Cardiac fibroblast (primary cell): ENCODE results near the gene ATG2B.

Experiments used
- DNase-seq, 2 donors: peaks; one replicate each; pipeline versions ENCODE4 v3.0.0 to v3.0.0-alpha.2; 2010; ENCODE audit warnings: low read depth in 2 of 2
- H3K4me3 ChIP-seq, 2 donors: replicated peaks in 1 of 2; 1 replicate in 1 of 2; 2 replicates in 1 of 2; pipeline ENCODE4 v1.5.1; 2011; ENCODE audit warnings: low read depth in 2 of 2, low read length in 2 of 2, mild to moderate bottlenecking in 2 of 2, moderate library complexity in 1 of 2
- TF ChIP-seq, protein P1 (sequence below): IDR thresholded peaks from one replicate; pipeline ENCODE4 v1.5.1; 2011; ENCODE audit warnings: low read depth, mild to moderate bottlenecking, low read length, inconsistent platforms

ATG2B gene

DNA sequence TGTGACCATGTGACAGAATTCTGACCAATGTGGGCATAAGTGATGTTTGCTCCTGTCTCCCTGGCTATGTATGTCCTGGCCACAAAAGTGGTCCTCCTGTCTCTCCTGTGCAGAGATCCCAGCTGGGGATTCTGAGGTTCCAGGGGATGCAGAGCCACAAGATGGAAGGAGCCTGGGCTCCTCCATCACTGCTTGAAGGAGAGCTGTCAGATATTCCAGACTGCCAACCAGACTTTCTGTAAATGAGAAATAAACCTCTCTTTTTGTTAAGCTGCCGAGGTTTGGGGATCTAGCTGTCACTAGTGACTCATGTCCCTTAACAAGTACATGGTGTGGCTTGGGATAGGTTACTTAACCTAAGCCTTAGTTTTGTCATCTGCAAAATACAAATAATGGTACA lies 85.3 kb downstream of the ATG2B start:
- no peak for DNase-seq
- no peak overlapping the region for H3K4me3 ChIP-seq
- TF ChIP-seq, protein P1, sequence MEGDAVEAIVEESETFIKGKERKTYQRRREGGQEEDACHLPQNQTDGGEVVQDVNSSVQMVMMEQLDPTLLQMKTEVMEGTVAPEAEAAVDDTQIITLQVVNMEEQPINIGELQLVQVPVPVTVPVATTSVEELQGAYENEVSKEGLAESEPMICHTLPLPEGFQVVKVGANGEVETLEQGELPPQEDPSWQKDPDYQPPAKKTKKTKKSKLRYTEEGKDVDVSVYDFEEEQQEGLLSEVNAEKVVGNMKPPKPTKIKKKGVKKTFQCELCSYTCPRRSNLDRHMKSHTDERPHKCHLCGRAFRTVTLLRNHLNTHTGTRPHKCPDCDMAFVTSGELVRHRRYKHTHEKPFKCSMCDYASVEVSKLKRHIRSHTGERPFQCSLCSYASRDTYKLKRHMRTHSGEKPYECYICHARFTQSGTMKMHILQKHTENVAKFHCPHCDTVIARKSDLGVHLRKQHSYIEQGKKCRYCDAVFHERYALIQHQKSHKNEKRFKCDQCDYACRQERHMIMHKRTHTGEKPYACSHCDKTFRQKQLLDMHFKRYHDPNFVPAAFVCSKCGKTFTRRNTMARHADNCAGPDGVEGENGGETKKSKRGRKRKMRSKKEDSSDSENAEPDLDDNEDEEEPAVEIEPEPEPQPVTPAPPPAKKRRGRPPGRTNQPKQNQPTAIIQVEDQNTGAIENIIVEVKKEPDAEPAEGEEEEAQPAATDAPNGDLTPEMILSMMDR, result no peak

DNA sequence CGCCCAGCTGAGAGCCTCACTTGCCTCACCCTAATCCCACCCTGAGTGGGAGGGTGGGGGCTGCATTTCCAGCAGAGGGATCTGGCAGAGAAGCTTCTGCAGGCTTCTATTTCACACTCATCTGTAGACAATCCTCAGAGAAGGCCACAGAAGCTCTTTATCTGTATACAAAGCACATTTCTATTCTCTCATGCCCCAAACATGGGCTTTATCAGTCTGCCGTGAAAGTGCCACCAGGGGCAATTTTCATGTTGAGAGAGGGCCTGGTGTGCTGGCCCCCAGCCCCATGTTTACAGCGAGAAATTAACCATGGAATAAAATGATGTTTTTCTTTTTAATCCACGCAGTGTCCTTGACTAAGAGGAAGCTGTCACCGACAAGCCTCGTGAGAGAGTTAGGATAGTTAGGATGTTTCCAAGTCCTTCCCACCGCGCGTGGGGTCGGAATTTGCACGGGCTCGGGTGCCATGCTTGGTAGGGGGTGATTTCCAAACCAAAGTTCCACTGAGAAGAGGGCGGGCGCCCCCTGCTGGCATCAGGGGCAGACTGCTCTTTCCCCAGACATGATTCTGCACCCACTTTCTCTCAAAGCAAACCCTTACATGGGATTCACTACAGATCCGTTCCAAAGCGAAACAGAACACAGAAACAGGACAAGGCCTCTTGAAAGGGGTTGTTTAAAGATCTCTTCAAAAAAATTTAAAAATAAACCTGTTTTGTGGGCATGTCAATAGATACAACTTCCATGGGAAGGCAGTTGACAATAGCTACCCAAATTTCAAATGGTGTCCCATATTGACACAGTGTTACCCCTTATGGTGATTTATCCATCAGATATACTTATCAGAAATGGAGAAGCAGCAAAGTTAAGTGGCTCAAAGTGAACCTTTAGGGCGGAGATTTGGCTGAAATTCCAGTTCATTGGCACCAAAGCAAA lies 87.7 kb downstream of the ATG2B start:
- TF ChIP-seq, protein P1, result peak; percentile 98
- no peak overlapping the region for H3K4me3 ChIP-seq
- peak; percentile 71 to 82 for DNase-seq

DNA sequence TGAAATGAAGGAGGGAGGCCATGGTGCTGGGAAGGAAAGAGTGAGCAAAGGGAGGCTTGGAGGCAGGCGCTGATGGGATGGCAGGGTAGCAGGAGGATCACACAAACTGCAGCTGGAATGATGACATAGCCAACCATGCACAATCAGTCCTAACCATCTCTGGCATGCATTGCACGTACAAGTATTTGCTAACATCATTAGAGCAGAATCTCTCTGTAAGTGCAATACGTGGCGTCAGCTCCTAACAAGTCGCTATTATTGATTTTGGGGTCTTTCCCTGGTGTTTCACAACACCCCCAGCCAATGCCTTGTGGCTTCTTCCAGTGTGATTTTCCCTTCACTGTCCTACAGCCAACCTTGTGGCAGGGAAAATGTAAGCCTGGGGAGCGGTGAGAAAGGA lies 88.6 kb downstream of the ATG2B start:
- peak; percentile 55 to 62 for DNase-seq
- TF ChIP-seq, protein P1, result no peak
- H3K4me3 ChIP-seq, result no peak overlapping the region

DNA sequence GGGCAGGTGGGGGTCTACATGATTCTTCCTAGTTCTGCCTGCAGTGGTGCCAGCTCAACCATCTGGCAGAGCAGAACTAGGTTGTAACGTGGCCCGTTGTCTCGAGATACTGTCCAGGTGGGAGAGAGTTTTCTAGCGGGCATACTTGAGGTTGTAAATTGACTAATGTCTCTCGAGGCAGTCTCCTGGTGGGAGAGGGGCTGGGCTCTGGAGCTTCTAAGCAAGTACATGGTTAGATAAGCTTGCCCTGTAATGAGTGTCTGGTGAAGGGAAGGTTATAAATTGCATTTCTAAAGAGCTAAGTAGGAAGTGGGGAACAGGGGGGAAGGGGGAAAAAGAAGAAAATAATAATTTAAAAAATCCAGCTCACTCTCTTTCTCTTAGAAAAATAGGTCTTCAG lies 89.0 kb downstream of the ATG2B start:
- TF ChIP-seq, protein P1, result no peak
- DNase-seq, result no peak
- no peak overlapping the region for H3K4me3 ChIP-seq

DNA sequence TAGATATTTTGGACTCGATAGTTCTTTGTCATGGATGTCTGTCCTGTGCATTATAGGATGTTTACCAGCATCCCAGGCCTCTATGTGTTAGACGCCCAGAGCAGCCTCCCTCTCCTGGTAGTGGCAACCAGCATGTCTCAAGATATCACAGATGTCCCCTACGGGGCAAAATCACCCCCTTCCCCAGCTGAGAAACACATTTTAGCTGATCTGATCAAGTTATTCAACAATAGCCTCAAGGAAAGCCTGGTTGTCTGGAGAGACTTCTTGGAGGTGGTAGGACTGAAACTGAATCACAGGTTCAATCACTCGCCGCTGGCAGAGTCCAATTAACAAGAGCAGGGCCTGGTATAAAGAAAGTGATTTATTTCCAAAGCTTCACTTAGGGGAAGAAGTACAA lies 89.5 kb downstream of the ATG2B start:
- no peak overlapping the region for H3K4me3 ChIP-seq
- TF ChIP-seq, protein P1, result no peak
- DNase-seq, result no peak

DNA sequence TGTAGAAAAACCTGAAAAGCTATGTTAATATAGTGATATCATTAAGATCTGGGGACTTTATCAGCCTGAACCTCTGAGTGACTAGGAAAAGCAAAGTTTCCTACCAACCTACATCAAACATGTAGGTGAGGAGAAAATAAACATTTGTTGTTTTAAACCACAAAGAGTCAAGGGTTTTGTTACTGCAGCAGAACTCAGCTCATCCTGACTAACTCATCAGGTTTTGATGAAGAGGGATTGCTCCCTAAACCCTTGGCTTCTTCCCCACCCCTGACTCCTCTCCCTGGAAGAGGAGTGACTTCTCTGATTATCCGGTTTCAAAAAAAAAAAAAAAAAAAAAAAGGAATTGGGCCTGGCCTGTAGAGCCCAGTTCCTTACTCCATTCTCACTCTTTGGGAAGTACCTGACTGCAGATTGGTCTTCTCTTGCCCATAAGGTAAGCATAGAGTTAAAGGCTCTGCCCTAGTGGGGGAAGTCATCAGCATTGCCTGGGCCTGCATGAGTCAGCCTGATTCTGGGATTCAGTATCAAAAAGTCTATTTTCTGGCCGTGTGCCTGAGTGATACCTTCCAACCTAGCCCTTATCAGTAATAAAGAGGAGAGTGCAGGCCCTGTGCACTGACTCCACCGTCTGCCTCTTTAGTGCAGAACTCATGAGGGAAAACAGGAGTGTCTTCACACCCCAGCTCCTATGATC lies 90.2 kb downstream of the ATG2B start:
- H3K4me3 ChIP-seq, result no peak overlapping the region
- no peak for DNase-seq
- TF ChIP-seq, protein P1, result no peak
